ENCODE data around the gene BPIFB2. TPM values are rescaled to one million over a fixed set of nuclear protein-coding genes. Genes with fewer than 3 reads are reported as not detected.

Gene BPIFB2
- total and polyA plus RNA-seq, 4 donors: 0.33 to 3.7 (median 1.5) TPM

Other genes starting within 250 kb of the BPIFB2 start
- gene DNMT3B, start 245.3 kb upstream of the BPIFB2 start, total RNA-seq: 1 to 10 TPM in 1 of 2 donors, under 1 TPM in 1; 0.84 to 2.8 TPM
- under 1 TPM; 0.26 to 0.36 TPM for gene DNMT3B, start 245.3 kb upstream of the BPIFB2 start, polyA plus RNA-seq
- 10 to 100 TPM; 22.5 to 40.2 TPM for gene MAPRE1, start 187.8 kb upstream of the BPIFB2 start, total RNA-seq
- 10 to 100 TPM in 1 of 2 donors, 1 to 10 TPM in 1; 6.7 to 11.3 TPM for gene MAPRE1, start 187.8 kb upstream of the BPIFB2 start, polyA plus RNA-seq
- under 1 TPM in 1 of 2 donors, not detected in 1; 0.25 TPM for gene EFCAB8, start 148.8 kb upstream of the BPIFB2 start, total RNA-seq
- not detected for gene EFCAB8, start 148.8 kb upstream of the BPIFB2 start, polyA plus RNA-seq
- not detected for gene SUN5, start 3.3 kb upstream of the BPIFB2 start, total RNA-seq
- gene SUN5, start 3.3 kb upstream of the BPIFB2 start, polyA plus RNA-seq: not detected
- gene BPIFB6, start 23.9 kb downstream of the BPIFB2 start, total RNA-seq: not detected
- gene BPIFB6, start 23.9 kb downstream of the BPIFB2 start, polyA plus RNA-seq: not detected
- not detected for gene BPIFB3, start 46.2 kb downstream of the BPIFB2 start, total RNA-seq
- not detected for gene BPIFB3, start 46.2 kb downstream of the BPIFB2 start, polyA plus RNA-seq
- not detected for gene BPIFB4, start 71.9 kb downstream of the BPIFB2 start, total RNA-seq
- under 1 TPM in 1 of 2 donors, not detected in 1; 0.16 TPM for gene BPIFB4, start 71.9 kb downstream of the BPIFB2 start, polyA plus RNA-seq
- not detected for gene BPIFA2, start 160.5 kb downstream of the BPIFB2 start, total RNA-seq
- gene BPIFA2, start 160.5 kb downstream of the BPIFB2 start, polyA plus RNA-seq: not detected
- not detected for gene BPIFA3, start 209.6 kb downstream of the BPIFB2 start, total RNA-seq
- gene BPIFA3, start 209.6 kb downstream of the BPIFB2 start, polyA plus RNA-seq: not detected
- not detected for gene BPIFA1, start 228.3 kb downstream of the BPIFB2 start, total RNA-seq
- gene BPIFA1, start 228.3 kb downstream of the BPIFB2 start, polyA plus RNA-seq: not detected

Data from liver (tissue), 4 donors.